HCT116 (cell line): ENCODE data around the gene AP4S1. TPM values are rescaled to one million over a fixed set of nuclear protein-coding genes. Genes with fewer than 3 reads are reported as not detected.

Experiments used
- ATAC-seq: fragments of 200-7000 bp; cut with Tn5 transposase; 2 replicates; pipeline ENCODE4 v1.9.1; 2020; ENCODE audit warnings: mild to moderate bottlenecking, moderate library complexity
- BruUV-seq: library from RNA; stranded (reverse); fragments of 400-500 nt; replicated peaks from 2 replicates; lab custom pipeline; 2021; lab: Mats Ljungman, UMichigan
- CTCF ChIA-PET: fragments of 300-600 bp; sonication (Branson Sonifier 250); formaldehyde crosslinking; loops from one replicate; lab custom pipeline; 2021; ENCODE audit warnings: antibody characterized with exemption; lab: Charles Lee
- POLR2A ChIA-PET: fragments of 300-600, 350-600 bp; sonication (Branson Sonifier 250); formaldehyde crosslinking; loops from one replicate; lab custom pipeline; 2021; ENCODE audit warnings: antibody characterized with exemption; lab: Charles Lee
- RAD21 ChIA-PET, 2 experiments: fragments of 300-600 bp; sonication (Branson Sonifier 250); formaldehyde crosslinking; loops; one replicate each; lab custom pipeline; 2023; ENCODE audit warnings: low total read pairs in 2 of 2; ENCODE audit not compliant: uncharacterized antibody in 2 of 2, unreplicated experiment in 2 of 2, low non-redundant PET in 1 of 2; lab: Charles Lee
- DNase-seq: peaks from one replicate; pipeline ENCODE4 v3.0.0-alpha.2; 2010; ENCODE audit warnings: low read depth, low spot score
- H2AFZ ChIP-seq: fragments of 200-600 bp; shearing (Covaris generic), sonication (generic); 2 replicates; pipeline ENCODE4 v1.6.1; 2017; ENCODE audit warnings: low read depth, mixed run types, mixed read lengths, antibody characterized with exemption, low read length; ENCODE audit not compliant: poor library complexity, severe bottlenecking
- H3K27ac ChIP-seq: 2 replicates; pipeline ENCODE4 v1.5.1; 2012; ENCODE audit warnings: low read depth, low read length
- H3K27me3 ChIP-seq: fragments of 200-600 bp; sonication (generic); 2 replicates; pipeline ENCODE4 v1.6.1; 2016; ENCODE audit warnings: mixed run types, low read length, mixed read lengths; ENCODE audit not compliant: insufficient read depth
- H3K36me3 ChIP-seq, 2 experiments: fragments of 200-500 bp in 1 of 2; fragments of 200-600 bp in 1 of 2; sonication (Bioruptor generic) in 1 of 2; sonication (generic) in 1 of 2; 2 replicates each; pipeline versions ENCODE4 v1.5.1 to v1.6.1; 2014 to 2016; ENCODE audit warnings: low read length in 2 of 2, inconsistent platforms in 1 of 2, mixed read lengths in 1 of 2, mixed run types in 1 of 2; ENCODE audit not compliant: insufficient read depth in 2 of 2, control insufficient read depth in 1 of 2
- H3K4me1 ChIP-seq, 2 experiments: fragments of 200-600 bp in 1 of 2; sonication (generic) in 1 of 2; 2 replicates each; pipeline versions ENCODE4 v1.5.1 to v1.6.1; 2012 to 2017; ENCODE audit warnings: low read length in 2 of 2, inconsistent platforms in 1 of 2, mild to moderate bottlenecking in 1 of 2, mixed read lengths in 1 of 2, mixed run types in 1 of 2, moderate library complexity in 1 of 2; ENCODE audit not compliant: insufficient read depth in 2 of 2, control insufficient read depth in 1 of 2
- H3K4me2 ChIP-seq: fragments of 200-600 bp; sonication (generic); 2 replicates; pipeline ENCODE4 v1.6.1; 2017; ENCODE audit warnings: mixed run types, low read length, mixed read lengths
- H3K4me3 ChIP-seq, 2 experiments: fragments of 200-600 bp in 1 of 2; sonication (generic) in 1 of 2; replicated peaks in 1 of 2; 2 replicates each; pipeline ENCODE4 v1.5.1; 2011 to 2016; ENCODE audit warnings: low read length in 2 of 2, control low read depth in 1 of 2, low read depth in 1 of 2, mild to moderate bottlenecking in 1 of 2, mixed read lengths in 1 of 2, mixed run types in 1 of 2
- H3K79me2 ChIP-seq: fragments of 200-600 bp; sonication (generic); 2 replicates; pipeline ENCODE4 v1.6.1; 2017; ENCODE audit warnings: mild to moderate bottlenecking, mixed run types, low read length, moderate library complexity, mixed read lengths; ENCODE audit not compliant: insufficient read depth
- H3K9ac ChIP-seq: fragments of 200-600 bp; sonication (generic); 2 replicates; pipeline ENCODE4 v1.6.1; 2016; ENCODE audit warnings: low read length, mixed read lengths
- H3K9me2 ChIP-seq: fragments of 200-600 bp; sonication (generic), shearing (Covaris generic); 2 replicates; pipeline ENCODE4 v1.6.1; 2017; ENCODE audit warnings: mixed run types, mild to moderate bottlenecking, moderate library complexity; ENCODE audit not compliant: insufficient read depth
- H3K9me3 ChIP-seq, 2 experiments: fragments of 200-500 bp in 1 of 2; fragments of 200-600 bp in 1 of 2; sonication (Bioruptor generic) in 1 of 2; sonication (generic) in 1 of 2; 2 replicates each; pipeline ENCODE4 v1.6.1; 2014 to 2017; ENCODE audit warnings: low read length in 2 of 2, mixed read lengths in 2 of 2, inconsistent platforms in 1 of 2, low read depth in 1 of 2, mild to moderate bottlenecking in 1 of 2, mixed run types in 1 of 2, moderate library complexity in 1 of 2; ENCODE audit not compliant: control insufficient read depth in 1 of 2, insufficient read depth in 1 of 2
- H4K20me1 ChIP-seq: fragments of 200-600 bp; sonication (generic), shearing (Covaris generic); 2 replicates; pipeline ENCODE4 v1.6.1; 2017; ENCODE audit warnings: mixed run types, mild to moderate bottlenecking, moderate library complexity; ENCODE audit not compliant: insufficient read depth
- ATF3 ChIP-seq: IDR thresholded peaks from 2 replicates; pipeline ENCODE4 v1.6.1; 2012
- CBX3 ChIP-seq: IDR thresholded peaks from 2 replicates; pipeline ENCODE4 v1.6.1; 2012; ENCODE audit warnings: low read depth
- EGR1 ChIP-seq: IDR thresholded peaks from 2 replicates; pipeline ENCODE4 v1.6.1; 2012; ENCODE audit warnings: low read depth
- EZH2 ChIP-seq: fragments of 200-600 bp; sonication (generic); IDR thresholded peaks from 2 replicates; pipeline ENCODE4 v1.6.1; 2017; ENCODE audit warnings: antibody characterized with exemption, mixed run types
- EZH2phosphoT487 ChIP-seq: fragments of 200-600 bp; IDR thresholded peaks from 2 replicates; pipeline ENCODE4 v1.6.1; 2018; ENCODE audit warnings: antibody characterized with exemption, borderline replicate concordance
- JUND ChIP-seq: IDR thresholded peaks from 2 replicates; pipeline ENCODE4 v1.6.1; 2012
- SIN3A ChIP-seq: IDR thresholded peaks from 2 replicates; pipeline ENCODE4 v1.6.1; 2012; ENCODE audit warnings: low read depth
- ZFX ChIP-seq: fragments of 450-650 bp; IDR thresholded peaks from 2 replicates; pipeline ENCODE4 v1.6.1; 2017
- ZNF274 ChIP-seq: fragments of 200-500 bp; sonication (Bioruptor generic); IDR thresholded peaks from 2 replicates; pipeline ENCODE4 v1.6.1; 2014; ENCODE audit warnings: mild to moderate bottlenecking, low read depth, low read length, inconsistent platforms
- intact Hi-C: fragments of 100-400 bp; cut with micrococcal nuclease; formaldehyde crosslinking; loops from 2 replicates; pipeline ENCODE4 v1.10.0; 2022
- total RNA-seq: library from RNA; stranded (reverse); gene quantifications from one replicate; pipeline ENCODE4 v1.2.1, GENCODE V29; 2021; ENCODE audit not compliant: unreplicated experiment

The AP4S1 gene
- total RNA-seq, 1 experiment from 2014 or later = 5.0 TPM

GRCh38 chr14:31097081-31097480 lies 71.6 kb downstream of the AP4S1 start:
- Histone ChIP-seq H3K4me3 (no peak overlapping the region), H3K4me2 (no peak overlapping the region), H3K27ac (no peak overlapping the region), H3K9ac (no peak overlapping the region), H3K9me2 (no peaks in the 10 kb centered on the region), H3K36me3 (peaks cover 16 to 21% of the 10 kb centered on the region in 2 experiments), H3K4me1 (no peaks in the 10 kb centered on the region), H4K20me1 (no peaks in the 10 kb centered on the region), H3K9me3 (no peaks in the 10 kb centered on the region), H2AFZ (no peak overlapping the region), H3K79me2 (no peaks in the 10 kb centered on the region), H3K27me3 (no peaks in the 10 kb centered on the region)
- no peak for TF ChIP-seq EGR1
- TF ChIP-seq ZFX = no peak
- no peak for TF ChIP-seq EZH2phosphoT487
- no peak for DNase-seq
- no peak for ATAC-seq
- ChIA-PET RAD21 (no interaction called here), CTCF (no interaction called here), POLR2A (no interaction called here)
- no TSS peak for BruUV-seq
- intact Hi-C loops = loop anchor here (5.0 kb wide), 1 partner anchor 35 kb away; no protein-coding TSS in a partner anchor

- intact Hi-C loops = no loop called here
- Histone ChIP-seq H3K9ac (no peak overlapping the region), H3K27ac (peak overlapping the region; percentile 18; the same call in 1 of the 2 replicates), H3K9me2 (no peaks in the 10 kb centered on the region), H3K79me2 (no peaks in the 10 kb centered on the region), H3K4me2 (no peak overlapping the region), H3K9me3 (no peaks in the 10 kb centered on the region), H4K20me1 (no peaks in the 10 kb centered on the region), H3K4me3 (no peak overlapping the region), H3K27me3 (no peaks in the 10 kb centered on the region), H3K4me1 (peaks cover 0 to 3% of the 10 kb centered on the region in 2 experiments; a peak in 1 of 4 replicates), H2AFZ (no peak overlapping the region), H3K36me3 (peaks cover 61 to 66% of the 10 kb centered on the region in 2 experiments)
- POLR2A ChIA-PET = no interaction called here
- CTCF ChIA-PET = no interaction called here
- ATAC-seq (no peak), DNase-seq (no peak)
- TSS peak; percentile 41 for BruUV-seq
- RAD21 ChIA-PET = no interaction called here
- TF ChIP-seq EZH2 (no peak), ATF3 (no peak), SIN3A (no peak), ZNF274 (no peak), JUND (no peak), CBX3 (no peak)
Measured at GRCh38 chr14:31106768-31107167, 81.3 kb downstream of the AP4S1 start.
